T-cell (primary cell): ENCODE measurements around the gene KIF3A. TPM values are rescaled to one million over a fixed set of nuclear protein-coding genes. Genes with fewer than 3 reads are reported as not detected.

Experiments used
- ATAC-seq, 4 experiments: fragments of 200-7000 bp in 3 of 4; fragments of 150-1000 bp in 1 of 4; cut with Tn5 transposase; replicated peaks in 1 of 4; 1 replicate in 3 of 4; 2 replicates in 1 of 4; pipeline ENCODE4 v1.10.0; 2021; ENCODE audit warnings: moderate library complexity in 3 of 4, mild to moderate bottlenecking in 2 of 4, moderate number of reproducible peaks in 1 of 4
- CTCF ChIA-PET, 2 donors: fragments of 300-600 bp; sonication (Branson Sonifier 250); formaldehyde crosslinking; loops; one replicate each; lab custom pipeline; 2022; ENCODE audit warnings: antibody characterized with exemption in 2 of 2; lab: Charles Lee
- POLR2A ChIA-PET, 2 donors: fragments of 300-600 bp; sonication (Branson Sonifier 250); formaldehyde crosslinking; loops; one replicate each; lab custom pipeline; 2022; ENCODE audit warnings: antibody characterized with exemption in 2 of 2; lab: Charles Lee
- DNase-seq, 35 experiments: peaks; one replicate each; pipeline versions ENCODE4 v3.0.0 to v3.0.0-alpha.2; 2013 to 2023
- H3K27ac ChIP-seq: one replicate; pipeline ENCODE4 v1.5.1; 2013; ENCODE audit warnings: low read length
- H3K27me3 ChIP-seq, 2 experiments: replicated peaks in 1 of 2; 1 replicate in 1 of 2; 2 replicates in 1 of 2; pipeline versions ENCODE4 v1.6.1 to v1.7.0; 2013; ENCODE audit warnings: low read length in 1 of 2, mixed read lengths in 1 of 2; ENCODE audit not compliant: control insufficient read depth in 2 of 2, insufficient read depth in 2 of 2; ENCODE audit errors: extremely low read depth in 1 of 2
- H3K36me3 ChIP-seq, 2 donors: 1 replicate in 1 of 2; 2 replicates in 1 of 2; pipeline versions ENCODE4 v1.6.1 to v1.7.0; 2013; ENCODE audit warnings: low read length in 1 of 2; ENCODE audit not compliant: control insufficient read depth in 2 of 2, insufficient read depth in 1 of 2; ENCODE audit errors: extremely low read depth in 1 of 2
- H3K4me1 ChIP-seq, 2 experiments: 1 replicate in 1 of 2; 2 replicates in 1 of 2; pipeline versions ENCODE4 v1.6.1 to v1.7.0; 2013; ENCODE audit warnings: low read length in 2 of 2, mixed read lengths in 1 of 2; ENCODE audit not compliant: insufficient read depth in 2 of 2, control insufficient read depth in 1 of 2; ENCODE audit errors: extremely low read depth in 1 of 2
- H3K4me3 ChIP-seq, 2 donors: 1 replicate in 1 of 2; 2 replicates in 1 of 2; pipeline versions ENCODE4 v1.5.1 to v1.7.0; 2013; ENCODE audit warnings: mild to moderate bottlenecking in 2 of 2, low read length in 1 of 2, moderate library complexity in 1 of 2; ENCODE audit not compliant: control insufficient read depth in 1 of 2; ENCODE audit errors: extremely low read depth in 1 of 2
- H3K9me3 ChIP-seq: 2 replicates; pipeline ENCODE4 v1.7.0; 2013
- H3K27ac Mint-ChIP-seq, 2 donors: one replicate each; pipeline ENCODE4 v1.8.0; 2020 to 2021; ENCODE audit warnings: mild to moderate bottlenecking in 2 of 2, mixed read lengths in 2 of 2
- H3K27me3 Mint-ChIP-seq, 2 donors: one replicate each; pipeline ENCODE4 v1.8.0; 2021 to 2022; ENCODE audit warnings: mixed read lengths in 2 of 2
- H3K36me3 Mint-ChIP-seq: one replicate; pipeline ENCODE4 v1.8.0; 2021; ENCODE audit warnings: mixed read lengths
- H3K4me1 Mint-ChIP-seq, 3 donors: one replicate each; pipeline ENCODE4 v1.8.0; 2020 to 2022; ENCODE audit warnings: mixed read lengths in 3 of 3, mild to moderate bottlenecking in 1 of 3
- H3K4me3 Mint-ChIP-seq, 3 donors: one replicate each; pipeline ENCODE4 v1.8.0; 2020 to 2022; ENCODE audit warnings: mild to moderate bottlenecking in 3 of 3, mixed read lengths in 3 of 3, moderate library complexity in 3 of 3
- H3K9me3 Mint-ChIP-seq, 3 donors: one replicate each; pipeline ENCODE4 v1.8.0; 2020 to 2022; ENCODE audit warnings: mixed read lengths in 3 of 3
- WGBS: methylation state at CpG from one replicate; pipeline ENCODE4 v1.1.5; 2013; ENCODE audit warnings: missing lambda C conversion rate; ENCODE audit not compliant: insufficient coverage; 5-methylcytosine and 5-hydroxymethylcytosine counted together
- total RNA-seq, 35 experiments: library from RNA in 6 of 35; stranded (reverse) in 6 of 35; fragments of 120-200 nt in 1 of 35; gene quantifications; one replicate each; pipeline versions ENCODE4 v1.2.1 to v1.2.4 and lab custom pipeline; 2013 to 2026

The KIF3A gene
- total RNA-seq, 5 donors from 2014 or later (not counting 1 experiment from before 2014, with no cell fraction given) = 13.8 to 15.9 (median 15.2) TPM

DNA sequence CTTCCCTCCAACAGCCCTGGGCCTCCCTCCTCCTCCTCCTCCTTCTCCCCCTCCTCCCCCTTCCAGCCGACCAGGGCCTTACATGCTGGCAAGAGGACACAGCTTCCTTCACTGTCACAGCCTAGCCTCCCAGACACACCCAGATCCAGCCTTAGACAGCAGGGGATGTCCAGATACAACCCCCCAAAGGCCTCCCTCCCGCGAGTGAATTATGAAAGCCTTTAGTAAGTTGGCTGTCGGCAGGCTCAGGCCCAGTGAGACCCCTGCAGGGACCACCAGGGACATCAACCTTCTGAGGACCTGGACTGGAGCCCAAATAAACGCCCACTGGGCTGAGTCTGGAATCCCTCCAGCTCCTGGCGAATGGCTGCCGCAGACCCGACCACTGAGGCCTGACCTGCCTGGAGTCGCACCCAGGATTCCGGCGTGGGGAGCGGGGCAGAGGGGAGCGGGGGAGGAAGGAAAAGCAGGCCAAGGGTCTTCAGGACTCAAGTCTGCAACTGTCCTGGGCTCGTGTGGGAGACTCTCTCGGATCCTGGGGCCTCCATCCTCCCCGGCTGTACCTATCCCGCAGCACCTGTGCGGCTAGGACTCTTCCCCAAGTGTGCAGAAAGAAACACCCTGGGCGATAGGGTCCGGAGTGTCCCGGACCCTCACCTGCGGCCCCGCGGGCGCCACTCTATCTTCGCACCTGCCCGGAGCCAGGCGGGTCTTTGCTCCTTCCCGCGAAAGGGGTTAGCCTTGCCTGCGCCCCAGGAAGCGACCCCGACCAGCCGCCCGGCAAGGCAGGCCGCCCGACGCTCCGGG lies 39.0 kb upstream of the KIF3A start:
- no peaks in the 10 kb centered on the region for H3K9me3 Mint-ChIP-seq
- Histone ChIP-seq H3K36me3 (no peaks in the 10 kb centered on the region), H3K4me3 (peak overlapping the region; percentile 44 to 58), H3K9me3 (no peaks in the 10 kb centered on the region), H3K27me3 (peaks cover 4 to 19% of the 10 kb centered on the region in 2 experiments), H3K27ac (no peak overlapping the region), H3K4me1 (peaks cover 3 to 18% of the 10 kb centered on the region in 2 experiments)
- WGBS = 34% methylated on average over 39 of the region's 39 CpGs
- H3K27ac Mint-ChIP-seq = no peak overlapping the region
- no peaks in the 10 kb centered on the region for H3K36me3 Mint-ChIP-seq
- peak in 2 of 35 experiments; percentile 2 to 8 for DNase-seq
- H3K4me1 Mint-ChIP-seq = peaks cover 26 to 38% (median 26%) of the 10 kb centered on the region in 3 donors
- peak; percentile 17 to 41 (median 21) for ATAC-seq
- ChIA-PET CTCF (interaction anchor here in 1 of 2 donors (0.6 to 0.7 kb wide), 2 partner anchors 13 to 117 kb away, joined by 3 to 5 read pairs; no protein-coding TSS in a partner anchor), POLR2A (interaction anchor here in 1 of 2 donors (0.6 kb wide), 1 partner anchor 285 kb away, joined by 3 read pairs; no protein-coding TSS in a partner anchor)
- peak overlapping the region; percentile 45 to 73 (median 70) for H3K4me3 Mint-ChIP-seq
- peaks cover 11 to 25% of the 10 kb centered on the region in 2 donors for H3K27me3 Mint-ChIP-seq

- no peak overlapping the region for H3K27ac Mint-ChIP-seq
- no peaks in the 10 kb centered on the region for H3K9me3 Mint-ChIP-seq
- Histone ChIP-seq H3K27me3 (peaks cover 4 to 19% of the 10 kb centered on the region in 2 experiments), H3K4me3 (no peak overlapping the region), H3K36me3 (no peaks in the 10 kb centered on the region), H3K4me1 (peaks cover 2 to 18% of the 10 kb centered on the region in 2 experiments), H3K27ac (no peak overlapping the region), H3K9me3 (no peaks in the 10 kb centered on the region)
- 84% methylated on average over 4 of the region's 7 CpGs for WGBS
- H3K36me3 Mint-ChIP-seq = no peaks in the 10 kb centered on the region
- CTCF ChIA-PET = no interaction called here
- POLR2A ChIA-PET = no interaction called here
- H3K4me1 Mint-ChIP-seq = peaks cover 18 to 32% (median 21%) of the 10 kb centered on the region in 3 donors
- peak overlapping the region; percentile 45 to 70 (median 55) for H3K4me3 Mint-ChIP-seq
- DNase-seq (no peak), ATAC-seq (no peak)
- H3K27me3 Mint-ChIP-seq = peaks cover 11 to 19% of the 10 kb centered on the region in 2 donors
Observed at GRCh38 chr5:132775476-132775961, 38.2 kb upstream of the KIF3A start.

- Histone ChIP-seq H3K4me3 (no peak overlapping the region), H3K9me3 (no peaks in the 10 kb centered on the region), H3K36me3 (no peaks in the 10 kb centered on the region), H3K27me3 (peaks cover 4 to 19% of the 10 kb centered on the region in 2 experiments), H3K27ac (no peak overlapping the region), H3K4me1 (peaks cover 0 to 18% of the 10 kb centered on the region in 2 experiments)
- CTCF ChIA-PET = no interaction called here
- Mint-ChIP-seq H3K9me3 (no peaks in the 10 kb centered on the region), H3K4me3 (no peak overlapping the region), H3K4me1 (peaks cover 12 to 28% (median 17%) of the 10 kb centered on the region in 3 donors), H3K27ac (no peak overlapping the region), H3K36me3 (no peaks in the 10 kb centered on the region), H3K27me3 (peaks cover 10 to 18% of the 10 kb centered on the region in 2 donors)
- no peak for ATAC-seq
- DNase-seq = no peak
- 97% methylated on average over 5 of the region's 5 CpGs for WGBS
- POLR2A ChIA-PET = no interaction called here
Observed at GRCh38 chr5:132774896-132775295, 37.5 kb upstream of the KIF3A start.

- CTCF ChIA-PET = no interaction called here
- DNase-seq = no peak
- Mint-ChIP-seq H3K4me1 (peaks cover 9 to 25% (median 14%) of the 10 kb centered on the region in 3 donors), H3K9me3 (no peaks in the 10 kb centered on the region), H3K36me3 (no peaks in the 10 kb centered on the region), H3K27ac (no peak overlapping the region), H3K27me3 (peaks cover 6 to 15% of the 10 kb centered on the region in 2 donors), H3K4me3 (no peak overlapping the region)
- 83% methylated on average over 3 of the region's 3 CpGs for WGBS
- peaks cover 4 to 19% of the 10 kb centered on the region in 2 experiments for H3K27me3 ChIP-seq
- no peaks in the 10 kb centered on the region for H3K9me3 ChIP-seq
- no peak overlapping the region for H3K27ac ChIP-seq
- ATAC-seq = no peak
- POLR2A ChIA-PET = no interaction called here
- H3K36me3 ChIP-seq = no peaks in the 10 kb centered on the region
- H3K4me3 ChIP-seq = no peak overlapping the region
- H3K4me1 ChIP-seq = peaks cover 0 to 18% of the 10 kb centered on the region in 2 experiments
Observed at GRCh38 chr5:132774406-132774805, 37.1 kb upstream of the KIF3A start.

DNA sequence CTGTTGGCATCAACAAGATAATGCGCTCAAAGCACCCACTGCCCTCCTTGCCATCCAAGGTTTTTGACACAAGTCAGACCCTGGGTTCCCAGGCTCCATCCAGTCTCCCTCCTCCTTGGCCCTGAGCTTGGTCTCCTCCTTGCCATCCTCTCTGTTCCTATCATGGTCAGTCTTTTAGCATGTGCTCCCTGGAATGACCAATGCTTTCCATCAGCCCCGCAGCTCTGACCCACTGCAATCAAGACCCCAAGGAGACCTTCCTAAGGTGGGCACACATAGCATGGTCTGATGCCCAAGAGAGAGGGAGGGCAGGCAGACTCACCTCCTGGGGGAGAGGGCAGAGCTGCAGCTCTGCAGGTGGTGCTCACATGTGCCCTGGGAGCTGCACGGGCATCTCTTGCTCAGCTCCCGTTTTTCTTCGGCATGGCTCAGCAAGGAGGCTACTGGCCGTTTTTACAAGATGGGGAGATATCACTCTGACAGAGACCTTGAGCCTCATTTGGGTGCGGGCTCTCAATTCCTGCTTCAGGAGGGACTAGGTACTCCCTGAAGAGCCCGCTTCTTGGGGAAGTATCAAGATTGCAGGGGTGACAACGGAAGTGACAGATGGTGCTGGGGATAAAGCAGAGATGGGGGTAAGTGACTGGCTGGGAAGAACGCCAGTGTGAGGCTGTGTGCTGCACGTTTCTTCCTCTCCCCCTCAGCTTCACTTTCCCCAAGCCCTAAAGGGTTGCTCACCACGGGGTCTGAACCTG lies 36.4 kb upstream of the KIF3A start:
- H3K4me1 Mint-ChIP-seq = peaks cover 9 to 22% (median 14%) of the 10 kb centered on the region in 3 donors

DNA sequence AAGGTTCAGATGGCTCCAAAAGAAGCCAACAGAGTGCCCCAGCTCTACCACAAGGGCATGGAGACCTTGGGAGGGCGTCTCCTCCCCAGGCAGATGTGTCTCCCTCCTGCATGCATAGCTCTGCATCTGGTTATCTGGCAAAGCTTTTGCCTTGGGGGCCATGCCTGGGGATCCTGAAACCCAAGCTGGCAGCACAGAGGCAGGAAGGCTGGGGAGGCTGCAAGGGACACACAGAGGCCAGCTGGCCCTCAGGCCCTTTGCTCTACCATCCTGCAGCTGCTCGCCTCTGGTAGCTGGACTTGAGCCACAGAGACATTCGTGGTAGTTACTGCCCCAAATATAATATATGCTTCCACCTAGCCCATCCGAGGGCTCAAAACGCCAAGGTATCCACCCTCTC lies 35.8 kb upstream of the KIF3A start:
- ChIA-PET CTCF (no interaction called here), POLR2A (no interaction called here)
- peaks cover 1 to 3% of the 10 kb centered on the region in 2 donors for H3K27me3 Mint-ChIP-seq
- DNase-seq = peak in 1 of 35 experiments; percentile 10
- 90% methylated on average over 5 of the region's 5 CpGs for WGBS
- H3K9me3 ChIP-seq = no peaks in the 10 kb centered on the region
- no peak for ATAC-seq
- H3K27ac ChIP-seq = no peak overlapping the region
- no peaks in the 10 kb centered on the region for H3K36me3 ChIP-seq
- no peak overlapping the region for H3K4me3 ChIP-seq
- H3K4me1 Mint-ChIP-seq = peaks cover 4 to 17% (median 11%) of the 10 kb centered on the region in 3 donors
- H3K9me3 Mint-ChIP-seq = no peaks in the 10 kb centered on the region
- peaks cover 0 to 16% of the 10 kb centered on the region in 2 experiments for H3K4me1 ChIP-seq
- no peak overlapping the region for H3K27ac Mint-ChIP-seq
- H3K27me3 ChIP-seq = peaks cover 2 to 17% of the 10 kb centered on the region in 2 experiments
- no peak overlapping the region for H3K4me3 Mint-ChIP-seq
- no peaks in the 10 kb centered on the region for H3K36me3 Mint-ChIP-seq

More for the DNA sequence above, 36.4 kb upstream of the KIF3A start:
- Mint-ChIP-seq H3K27ac (no peak overlapping the region), H3K9me3 (no peaks in the 10 kb centered on the region), H3K4me3 (no peak overlapping the region), H3K27me3 (peaks cover 4 to 10% of the 10 kb centered on the region in 2 donors), H3K36me3 (no peaks in the 10 kb centered on the region)
- DNase-seq (peak in 1 of 35 experiments; percentile 11), ATAC-seq (no peak)
- no peak overlapping the region for H3K27ac ChIP-seq
- no peaks in the 10 kb centered on the region for H3K36me3 ChIP-seq
- ChIA-PET POLR2A (no interaction called here), CTCF (no interaction called here)
- H3K9me3 ChIP-seq = no peaks in the 10 kb centered on the region
- peaks cover 0 to 18% of the 10 kb centered on the region in 2 experiments for H3K4me1 ChIP-seq
- no peak overlapping the region for H3K4me3 ChIP-seq
- WGBS = 86% methylated on average over 8 of the region's 12 CpGs
- H3K27me3 ChIP-seq = peaks cover 2 to 19% of the 10 kb centered on the region in 2 experiments
